ENCODE data around the gene PREX1.
"Not testable (repeated sequence)": the region's sequence is repeated elsewhere in the genome, so short reads cannot be mapped to it uniquely, and the experiment has no call there.

The PREX1 gene

DNA sequence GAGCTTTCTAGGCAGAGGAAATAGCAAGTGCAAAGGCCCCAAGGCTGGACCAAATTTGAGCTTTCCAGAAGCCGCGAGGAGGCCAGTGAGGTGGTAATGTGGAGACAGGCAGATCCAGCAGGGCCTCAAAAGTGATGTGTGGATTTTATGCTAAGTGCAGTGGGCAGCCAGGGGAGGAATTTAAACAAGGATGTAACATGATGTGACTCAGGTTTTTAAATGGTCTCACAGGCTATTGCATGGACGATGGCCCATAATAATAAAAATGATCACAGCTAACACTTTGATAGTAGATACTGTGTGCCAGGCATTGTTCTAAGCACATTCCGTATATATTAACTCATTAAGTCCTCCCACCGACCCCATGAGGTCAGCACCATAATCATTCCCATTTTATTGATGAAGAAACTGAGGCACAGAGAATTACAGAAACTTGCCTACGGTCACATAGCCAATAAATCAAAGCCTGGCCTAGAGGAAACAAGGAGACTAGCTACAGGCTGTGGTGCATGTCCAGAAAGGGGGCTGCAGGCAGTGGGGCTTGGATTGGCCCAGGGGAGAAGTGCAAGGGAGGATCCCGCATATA lies 18.0 kb upstream of the PREX1 start:
- no peak for DNase-seq

DNA sequence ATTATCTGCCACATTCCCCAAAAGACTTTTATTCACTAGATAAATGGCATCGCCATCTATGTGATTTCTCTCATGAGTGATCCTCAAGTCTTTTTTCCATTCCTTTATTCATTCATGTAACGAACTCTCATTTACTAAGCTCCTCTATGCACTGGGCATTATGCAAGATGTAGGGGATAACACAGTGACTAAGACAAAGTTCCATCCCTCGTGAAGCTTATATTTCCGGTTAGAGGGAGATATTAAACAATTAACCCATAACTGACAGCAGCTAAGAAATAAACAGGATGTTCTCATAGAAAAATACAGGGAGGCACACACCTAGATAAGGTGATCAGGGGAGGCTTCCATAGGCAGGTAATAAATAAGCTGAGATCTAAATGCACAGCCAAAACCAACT lies 17.2 kb upstream of the PREX1 start:
- DNase-seq = no peak

DNA sequence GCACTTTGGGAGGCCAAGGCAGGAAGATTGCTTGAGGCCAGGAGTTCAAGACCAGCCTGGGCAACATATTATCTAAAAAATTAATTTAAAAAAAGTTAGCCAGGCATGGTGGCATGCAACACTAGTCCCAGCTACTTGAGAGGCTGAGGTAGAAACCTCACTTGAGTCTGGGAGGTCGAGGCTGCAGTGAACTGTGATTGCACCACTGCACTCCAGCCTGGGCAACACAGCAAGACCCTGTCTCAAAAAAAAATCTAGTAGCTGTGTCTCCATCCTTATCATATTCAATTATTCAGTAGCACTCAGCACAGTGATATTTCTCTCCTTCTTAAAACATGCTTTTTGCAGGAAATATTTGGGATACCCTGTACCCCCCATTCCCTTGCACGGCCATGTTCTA lies 16.1 kb upstream of the PREX1 start:
- not testable (repeated sequence) for DNase-seq

DNA sequence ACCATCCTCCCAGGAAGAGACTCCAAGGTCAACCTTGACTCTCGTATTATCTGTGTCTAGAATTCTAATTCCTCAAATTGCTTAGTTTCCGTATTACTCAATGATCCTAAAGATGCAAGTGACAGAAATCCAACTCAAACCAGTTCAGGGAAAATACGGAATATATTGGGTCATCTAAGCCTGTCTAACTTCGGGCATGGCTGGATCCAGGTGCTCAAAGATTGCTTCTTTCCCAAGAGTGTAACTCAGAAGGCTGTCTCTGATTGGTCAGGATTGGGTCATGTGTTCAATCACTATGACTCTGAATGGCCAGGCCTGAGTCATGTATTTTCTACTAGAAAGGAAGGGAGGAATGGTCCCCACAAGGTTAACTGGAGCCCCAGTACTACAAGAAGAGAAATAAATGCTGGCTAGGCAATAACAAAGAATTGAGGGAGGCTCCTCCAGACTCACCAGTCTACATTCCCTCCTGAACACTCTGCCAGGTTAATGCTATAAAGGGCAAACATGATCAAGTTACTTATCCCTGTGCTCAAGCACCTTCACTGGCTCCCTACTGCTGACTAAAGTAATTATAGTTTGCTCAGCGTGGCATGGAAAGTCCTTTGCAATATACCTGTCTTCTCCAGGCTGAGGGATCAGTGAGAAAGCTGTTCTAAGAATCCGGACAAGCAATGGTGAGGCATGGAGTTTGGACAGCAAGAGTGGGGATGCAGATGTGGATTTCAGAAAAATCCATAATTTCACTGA lies 15.4 kb upstream of the PREX1 start:
- no peak for DNase-seq

DNA sequence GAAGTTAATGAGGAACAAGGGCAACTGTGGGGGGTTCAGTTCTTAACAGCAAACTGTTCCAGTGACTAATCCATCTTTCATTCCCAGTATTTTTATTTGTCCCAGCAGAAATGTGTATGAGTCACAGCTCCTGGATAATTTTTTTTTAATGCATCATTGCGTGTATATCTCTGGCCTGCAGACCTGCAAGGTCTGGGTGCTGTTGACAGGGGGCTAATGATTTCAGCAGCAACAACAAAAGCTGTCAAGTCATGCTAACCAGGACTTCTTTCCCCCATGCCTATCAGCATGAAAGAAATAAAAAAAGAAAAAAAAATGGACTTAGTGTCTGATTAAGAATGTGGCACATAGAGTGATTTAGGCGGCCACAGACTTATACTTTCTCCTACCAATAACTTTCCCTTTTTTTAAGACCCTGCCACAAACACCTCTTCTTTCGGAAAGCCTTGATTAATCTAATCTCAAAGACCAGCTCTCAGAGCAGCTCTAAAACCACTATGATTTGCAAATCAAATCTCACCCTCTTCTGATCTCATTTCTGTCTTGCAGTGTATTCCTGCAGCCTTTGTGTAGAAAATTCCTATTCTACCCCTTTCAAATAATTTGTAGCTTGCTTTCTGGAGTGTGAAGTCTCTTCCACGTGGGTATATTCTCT lies 14.2 kb upstream of the PREX1 start:
- no peak for DNase-seq

DNA sequence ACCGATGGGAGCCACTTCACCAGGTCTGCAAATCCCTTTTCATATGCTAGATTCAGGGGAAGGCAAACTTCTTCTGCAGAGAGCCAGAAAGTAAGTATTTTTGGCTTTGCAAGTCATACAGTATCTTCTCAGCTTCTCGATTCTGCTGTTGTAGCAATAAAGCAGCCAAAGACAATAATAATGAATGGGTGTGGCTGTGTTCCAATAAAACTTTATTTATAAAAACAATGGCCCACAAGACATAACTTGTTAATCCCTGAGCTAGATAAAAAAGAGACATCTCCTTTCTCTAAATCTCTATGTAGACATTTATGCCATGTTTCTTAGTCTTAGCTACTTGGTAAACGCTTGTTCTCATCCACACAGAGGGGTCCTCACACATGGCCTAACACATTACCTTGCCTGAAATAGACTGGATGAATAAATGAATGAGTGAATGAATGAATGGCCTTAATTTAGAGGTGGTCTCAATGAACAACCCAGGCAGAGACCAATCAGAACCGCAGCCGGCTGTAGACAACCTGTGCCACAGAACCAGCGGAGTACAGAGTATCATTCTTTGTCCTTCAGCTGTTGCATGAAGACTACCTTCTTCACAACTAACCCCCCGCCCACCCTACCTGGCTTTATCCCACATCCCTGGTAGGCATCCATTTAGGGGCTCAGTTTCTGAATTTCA lies 13.5 kb upstream of the PREX1 start:
- no peak for DNase-seq

DNA sequence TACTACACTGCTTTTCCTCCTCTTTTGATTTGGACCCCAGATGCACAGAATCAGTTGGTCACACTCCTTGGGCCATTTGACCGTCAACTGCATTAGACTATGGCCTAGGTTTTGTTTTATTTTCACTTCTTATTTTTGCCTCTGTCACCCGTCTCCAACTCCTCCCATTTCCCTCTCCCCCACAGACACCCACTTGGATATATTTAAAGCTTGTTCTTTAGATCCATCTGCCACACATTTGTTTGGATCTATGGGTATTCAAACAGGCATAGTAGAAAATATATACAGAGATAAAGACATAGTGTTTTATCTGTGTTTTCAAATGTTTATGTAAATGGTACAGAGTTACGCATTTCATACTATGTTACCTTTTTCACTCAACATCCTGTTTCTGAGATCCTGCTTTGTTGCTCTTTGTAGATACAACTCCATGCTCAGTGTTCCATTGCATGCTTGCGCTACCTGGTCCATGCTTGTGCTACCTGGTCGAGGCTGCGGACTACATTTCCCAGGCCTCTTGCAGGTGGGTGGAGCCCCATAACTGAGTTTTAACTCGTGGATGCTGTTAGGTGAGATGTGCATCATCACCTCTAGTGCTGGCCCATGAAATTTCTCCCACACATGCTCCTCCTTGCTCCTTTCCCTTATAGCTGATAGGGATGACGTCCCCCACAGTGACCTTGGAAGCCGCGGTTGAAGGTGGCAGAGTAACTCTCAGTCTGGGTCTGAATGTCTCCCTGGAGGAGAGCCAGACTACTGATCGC lies 11.5 kb upstream of the PREX1 start:
- no peak for DNase-seq

DNA sequence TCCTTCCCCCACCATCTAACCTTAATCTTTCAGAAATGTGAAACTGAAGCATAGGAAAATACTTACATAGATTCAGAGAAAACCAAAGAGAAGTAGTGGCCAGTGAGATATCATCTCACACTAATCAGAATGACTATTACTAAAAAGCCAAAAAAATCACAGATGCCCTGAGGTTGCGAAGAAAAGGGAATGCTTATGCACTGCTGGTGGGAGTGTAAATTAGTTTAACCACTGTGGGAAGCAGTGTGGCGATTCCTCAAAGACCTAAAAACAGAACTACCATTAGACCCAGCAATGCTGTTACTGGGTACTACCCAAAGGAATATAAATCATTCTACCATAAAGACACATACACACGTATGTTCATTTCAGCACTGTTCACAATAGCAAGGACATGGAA lies 9.2 kb upstream of the PREX1 start:
- no peak for DNase-seq

DNA sequence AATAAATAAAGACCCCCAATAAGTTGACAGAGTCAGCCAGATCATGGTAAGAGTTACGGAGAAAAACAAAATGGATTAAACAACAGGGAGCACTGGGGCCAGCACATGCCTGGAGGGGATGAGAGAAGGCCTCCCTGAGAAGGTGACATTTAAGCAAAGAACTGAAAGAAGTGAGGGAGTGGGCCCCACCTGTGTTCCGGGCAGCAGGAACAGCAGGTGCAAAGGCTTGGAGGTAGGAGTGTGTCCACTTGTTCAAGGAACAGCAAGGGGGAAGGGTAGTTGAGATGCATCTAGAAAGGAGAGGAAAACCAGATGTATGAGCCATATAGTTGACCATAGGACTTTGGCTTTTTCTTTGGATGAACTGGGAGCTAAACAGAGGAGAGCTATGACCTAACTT lies 7.6 kb upstream of the PREX1 start:
- no peak for DNase-seq

DNA sequence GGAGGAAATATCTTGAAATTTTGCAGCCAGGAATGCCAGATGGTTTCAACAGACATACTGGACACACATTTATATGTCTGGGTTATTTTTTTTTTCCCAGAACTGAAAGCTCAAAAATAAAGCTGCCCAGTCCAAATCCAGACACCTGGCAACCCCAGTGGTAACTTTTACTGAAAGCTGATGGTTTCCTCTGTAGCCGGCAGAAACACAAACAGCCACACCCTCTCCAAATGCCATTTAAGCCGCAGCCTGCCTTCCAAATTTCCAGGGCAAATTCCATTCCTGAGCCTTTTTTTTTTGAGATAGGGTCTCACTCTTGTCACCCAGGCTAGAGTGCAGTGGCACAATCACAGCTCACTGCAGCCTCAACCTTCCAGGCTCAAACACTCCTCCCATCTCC lies 6.5 kb upstream of the PREX1 start:
- no peak for DNase-seq

DNA sequence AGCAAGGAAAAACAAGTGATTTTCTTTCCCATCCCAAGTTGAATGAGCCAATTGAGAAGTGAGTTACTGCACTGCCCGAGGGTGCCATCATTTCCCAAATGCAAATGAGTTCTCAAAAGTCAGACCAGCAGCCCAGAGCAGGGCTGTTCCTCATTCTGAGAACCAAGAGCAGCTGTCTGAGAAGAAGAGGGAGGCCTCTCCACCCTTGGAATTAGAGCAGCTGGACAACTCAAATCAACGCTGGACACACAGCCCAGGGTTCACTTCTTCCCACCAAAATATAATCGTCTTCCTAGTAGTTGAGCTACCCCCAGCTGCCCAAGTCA lies 4.6 kb upstream of the PREX1 start:
- no peak for DNase-seq

DNA sequence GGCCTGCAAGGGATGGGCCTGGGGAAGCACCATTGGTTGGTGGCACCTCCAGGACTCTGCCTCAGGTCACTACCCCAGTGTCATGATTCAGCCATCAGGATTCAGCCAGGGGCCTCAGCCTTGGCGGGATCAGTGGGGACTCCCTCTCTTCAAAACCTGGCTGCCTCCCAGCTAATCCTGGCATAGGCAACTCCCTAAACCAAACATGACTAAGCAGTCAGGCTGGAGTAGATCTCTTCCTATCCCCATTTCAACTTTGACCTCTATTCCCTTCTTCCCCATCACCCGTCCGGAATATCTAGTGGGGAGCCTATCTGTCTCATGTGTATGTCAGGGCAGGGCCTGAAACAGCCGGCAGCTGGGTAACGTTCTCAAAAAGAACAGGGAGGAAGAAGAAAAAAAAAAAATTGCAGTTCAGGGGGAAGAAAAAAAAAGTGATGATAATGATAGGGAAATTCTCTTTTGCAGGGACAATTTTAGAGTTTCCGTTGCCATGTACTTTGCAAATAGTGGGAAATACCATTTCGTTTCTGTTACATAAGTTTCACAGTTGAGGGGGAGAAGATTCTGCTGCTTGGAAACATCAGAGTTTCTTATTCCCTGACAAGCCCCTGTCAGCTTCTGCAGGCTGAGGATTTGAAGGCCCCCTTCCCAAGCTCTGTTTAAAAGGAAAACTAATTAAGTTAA lies 4.1 kb upstream of the PREX1 start:
- no peak for DNase-seq

DNA sequence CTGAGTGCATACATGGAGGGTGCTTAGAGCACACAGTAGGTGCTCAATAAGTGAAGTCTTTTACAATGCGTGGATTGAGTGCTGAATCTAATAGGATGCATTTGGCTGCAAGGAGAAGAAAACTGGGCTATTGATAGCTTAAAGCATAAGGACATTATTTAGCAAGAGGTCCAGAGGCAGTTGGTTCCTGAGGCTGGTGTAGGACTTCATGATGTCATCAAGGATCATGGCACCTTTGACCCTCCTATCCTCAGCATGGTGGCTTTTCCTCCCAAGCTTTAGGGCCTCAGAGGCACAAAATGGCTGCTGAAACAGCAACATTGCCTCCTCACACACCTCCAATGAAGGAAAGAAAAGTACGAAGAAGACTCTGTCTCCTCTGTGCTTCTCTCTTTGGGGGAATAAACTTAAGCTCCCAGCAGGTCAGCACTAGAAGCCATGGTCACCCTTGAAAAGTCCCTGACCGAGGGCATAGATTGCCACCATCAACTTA lies 3.1 kb upstream of the PREX1 start:
- no peak for DNase-seq

DNA sequence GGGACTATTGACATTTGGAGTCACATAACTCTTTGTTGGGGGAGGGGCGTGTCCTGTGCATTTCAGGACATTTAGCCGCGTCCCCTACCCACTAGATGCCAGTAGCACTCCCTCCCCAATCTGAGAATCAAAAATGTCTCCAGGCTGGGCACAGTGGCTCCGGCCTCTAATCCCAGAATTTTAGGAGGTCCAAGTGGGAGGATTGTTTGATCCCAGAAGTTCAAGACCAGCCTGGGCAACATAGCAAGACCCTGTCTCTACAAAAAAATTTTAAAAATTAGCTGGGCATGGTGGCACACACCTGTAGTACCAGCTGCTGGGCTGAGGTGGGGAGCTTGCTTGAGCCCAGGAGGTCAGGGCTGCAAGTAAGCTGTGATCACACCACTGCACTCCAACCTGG lies 2.1 kb upstream of the PREX1 start:
- DNase-seq = no peak

DNA sequence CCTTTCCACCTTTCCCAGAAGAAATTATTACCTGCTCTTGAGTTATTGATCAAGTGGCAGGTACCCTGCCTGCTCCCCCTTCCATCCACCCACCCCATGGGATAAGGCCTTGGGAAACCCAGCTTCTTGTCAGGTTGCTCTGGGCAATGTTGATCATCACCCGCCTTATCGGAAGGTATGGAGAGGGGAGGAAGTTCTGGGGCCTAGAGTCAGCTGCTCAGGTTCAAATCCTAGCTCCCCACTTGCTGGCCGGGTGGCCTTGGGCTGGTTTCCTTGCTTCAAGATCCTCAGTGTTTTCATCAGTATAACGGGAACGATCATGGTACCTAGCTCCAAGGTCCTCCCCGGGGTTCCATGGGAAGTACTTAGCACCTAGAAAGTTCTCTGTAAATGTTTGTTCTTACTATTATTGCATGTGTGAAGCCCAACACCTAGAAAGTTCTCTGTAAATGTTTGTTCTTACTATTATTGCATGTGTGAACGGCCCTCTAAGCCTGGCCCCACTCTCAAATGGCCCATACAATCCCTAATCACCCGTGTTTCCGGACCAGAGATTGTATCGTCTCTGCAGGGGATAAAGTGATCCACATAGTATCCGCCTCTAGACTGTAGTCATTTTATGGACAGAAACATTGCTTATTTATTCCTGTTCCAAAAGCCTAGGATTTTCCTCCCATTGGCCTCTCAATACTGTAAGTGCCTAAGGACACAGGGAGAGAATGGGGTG lies 1.1 kb upstream of the PREX1 start:
- no peak for DNase-seq

DNA sequence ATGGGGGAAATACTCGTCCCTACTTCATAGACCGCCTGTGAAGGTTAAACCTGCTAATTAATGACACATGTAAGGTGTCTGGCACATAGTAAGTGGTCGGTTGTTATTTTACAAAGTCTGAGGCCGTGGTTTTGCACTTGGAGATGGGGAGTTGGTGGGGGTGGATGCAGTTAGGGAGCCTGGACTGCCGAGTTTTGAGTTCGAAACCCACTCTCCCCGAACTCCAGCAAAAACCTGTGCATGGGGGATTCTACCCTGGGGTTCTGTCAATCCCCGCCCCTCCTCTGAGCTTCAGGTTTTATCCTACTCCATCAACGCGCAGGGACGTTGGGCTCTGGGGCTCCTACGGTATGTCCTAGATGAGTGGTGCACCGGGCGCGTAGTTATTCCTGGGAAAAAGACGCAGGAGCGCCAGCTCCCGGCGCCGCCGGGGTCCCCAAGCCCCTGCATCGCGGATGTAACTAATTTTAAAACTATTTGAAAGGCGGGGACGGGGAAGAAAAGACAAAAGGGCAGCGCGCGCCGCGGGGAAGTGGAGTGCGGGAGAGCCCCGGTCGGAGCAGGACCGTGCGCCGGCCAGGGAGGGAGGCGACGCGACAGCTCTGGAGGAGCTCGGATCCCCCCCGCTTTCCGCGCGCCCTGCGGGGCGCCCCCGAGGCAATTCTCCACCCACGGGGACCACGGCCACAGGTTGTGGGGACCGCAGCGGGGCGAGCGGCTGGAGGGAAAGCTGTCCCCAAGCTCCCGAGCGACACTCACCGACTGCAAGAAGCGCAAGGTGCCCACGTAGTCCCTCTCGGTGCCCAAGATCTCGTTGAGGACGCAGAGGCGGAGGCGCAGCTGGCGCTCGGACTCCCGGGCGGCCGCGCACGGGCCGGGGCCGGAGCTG lies 672 bp downstream of the PREX1 start:
- no peak for DNase-seq

DNA sequence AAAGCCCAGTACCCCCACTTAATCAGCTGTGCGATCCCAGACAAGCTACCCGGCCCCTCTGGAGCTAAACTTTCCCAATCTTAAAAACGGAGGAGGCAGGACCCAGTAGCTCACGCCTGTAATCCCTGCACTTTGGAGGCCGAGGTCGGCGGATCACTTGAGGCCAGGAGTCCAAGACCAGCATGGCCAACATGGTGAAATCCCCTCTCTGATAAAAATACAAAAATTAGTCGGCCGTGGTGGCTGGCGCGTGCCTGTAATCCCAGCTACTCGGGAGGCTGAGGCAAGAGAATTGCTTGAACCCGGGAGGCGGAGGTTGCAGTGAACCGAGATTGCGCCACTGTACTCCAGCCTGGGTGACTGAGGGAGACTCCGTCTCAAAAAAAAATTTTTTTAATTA lies 1.3 kb downstream of the PREX1 start:
- not testable (repeated sequence) for DNase-seq

DNA sequence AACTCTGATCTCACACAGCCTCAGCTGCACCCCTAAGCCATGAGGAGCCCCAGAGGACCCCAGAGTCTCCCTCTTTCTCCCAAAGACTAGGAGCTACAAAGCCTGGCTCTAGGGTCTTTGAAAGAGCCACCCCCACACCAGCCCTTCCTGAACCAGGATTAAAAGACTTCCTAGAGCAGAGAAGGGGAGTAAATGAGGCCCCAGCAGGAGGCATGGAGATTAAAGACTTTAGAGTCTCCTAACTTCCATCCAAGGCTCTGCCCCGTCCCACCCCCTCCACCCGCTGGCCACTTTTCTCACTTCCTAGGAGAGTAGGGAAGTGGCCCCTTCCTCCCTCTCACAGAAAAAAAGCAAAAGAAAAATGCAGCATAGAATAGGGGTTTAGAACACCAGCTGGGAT lies 1.7 kb downstream of the PREX1 start:
- no peak for DNase-seq

DNA sequence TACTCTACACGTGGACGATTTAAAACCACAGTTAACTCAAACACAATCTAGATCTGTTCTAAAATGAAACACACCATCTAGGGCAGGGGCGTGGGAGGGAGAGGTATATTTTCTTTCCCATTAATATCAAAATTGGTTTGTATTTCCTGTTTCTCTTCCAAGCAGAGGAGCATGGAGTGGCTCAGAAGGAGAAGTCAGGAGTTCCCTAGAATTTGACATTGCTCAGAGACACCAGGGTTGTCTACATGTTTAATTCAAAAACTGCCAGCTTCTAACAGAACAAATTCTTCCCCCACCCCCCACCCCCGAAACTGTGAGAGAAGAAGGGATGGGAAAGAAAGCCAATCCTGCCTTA lies 2.3 kb downstream of the PREX1 start:
- no peak for DNase-seq

DNA sequence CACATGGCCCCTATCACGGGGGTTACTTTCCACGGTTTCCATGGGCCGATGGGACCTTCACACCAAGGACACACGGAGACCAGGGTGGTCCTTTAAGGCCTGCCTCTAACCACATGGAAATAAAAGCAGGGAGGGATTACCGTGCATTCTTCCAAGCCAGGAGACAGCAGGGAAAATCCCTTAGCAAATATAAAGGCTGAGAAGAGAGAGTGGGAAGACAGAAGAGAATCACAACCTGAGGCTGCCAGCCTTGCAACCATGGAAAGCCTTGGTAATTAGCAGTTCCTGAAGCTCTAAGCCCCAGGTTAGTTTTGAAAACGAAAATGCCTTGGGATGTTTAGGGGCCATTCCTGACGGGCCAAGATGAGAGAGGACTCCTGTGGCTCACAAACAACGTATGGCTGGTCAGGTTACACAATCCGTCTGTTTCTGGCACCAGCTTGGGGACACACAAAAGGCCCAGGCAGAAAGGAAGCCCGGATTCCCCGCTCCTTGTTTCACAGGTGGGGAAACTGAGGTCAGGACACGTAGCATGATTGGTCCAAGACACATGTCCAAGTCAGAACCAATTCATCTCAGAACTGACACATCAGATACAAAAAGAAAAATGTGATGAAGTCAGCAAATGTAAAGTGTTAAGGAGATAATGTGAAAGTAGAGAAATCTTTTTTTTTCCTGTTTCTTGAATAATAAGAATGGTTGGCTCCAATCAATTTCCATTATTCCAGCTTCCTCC lies 2.8 kb downstream of the PREX1 start:
- DNase-seq = no peak

Measured in NCI-H187 treated with DMSO at 0.1 percent for 48 hours (cell line).